HL-60 (cell line): ENCODE measurements around the gene TAL2.

Source experiments
- DNase-seq, 2 experiments: peaks; one replicate each; pipeline ENCODE4 v3.0.0-alpha.2; 2010 to 2020; ENCODE audit warnings: low read depth in 1 of 2, low spot score in 1 of 2
- H3K27ac ChIP-seq: fragments of 250-450 bp; sonication (Bioruptor Pico); replicated peaks from 2 replicates; pipeline ENCODE4 v1.5.1; 2020; ENCODE audit warnings: mild to moderate bottlenecking, moderate library complexity
- H3K27me3 ChIP-seq: fragments of 250-450 bp; sonication (Bioruptor Pico); 2 replicates; pipeline ENCODE4 v1.5.1; 2021; ENCODE audit warnings: mild to moderate bottlenecking, moderate library complexity; ENCODE audit not compliant: insufficient read depth, poor library complexity, severe bottlenecking
- H3K4me3 ChIP-seq: replicated peaks from 2 replicates; pipeline ENCODE4 v1.5.1; 2011; ENCODE audit warnings: mild to moderate bottlenecking, control low read depth, low read length; ENCODE audit not compliant: insufficient read depth
- GABPA ChIP-seq: IDR thresholded peaks from 2 replicates; pipeline ENCODE4 v1.6.1; 2012; ENCODE audit warnings: low read depth
- POLR2AphosphoS5 ChIP-seq: IDR thresholded peaks from 2 replicates; pipeline ENCODE4 v1.6.1; 2012; ENCODE audit warnings: low read depth
- SPI1 ChIP-seq: IDR thresholded peaks from 2 replicates; pipeline ENCODE4 v1.6.1; 2012; ENCODE audit warnings: low read depth, mild to moderate bottlenecking, borderline replicate concordance
- TF ChIP-seq, protein P1 (sequence below): IDR thresholded peaks from 2 replicates; pipeline ENCODE4 v1.6.1; 2012; ENCODE audit warnings: low read depth; ENCODE audit not compliant: insufficient replicate concordance
- TF ChIP-seq, protein P2 (sequence below): IDR thresholded peaks from one replicate; pipeline ENCODE4 v1.5.1; 2011; ENCODE audit warnings: low read length, control low read depth, inconsistent platforms; ENCODE audit not compliant: insufficient read depth

Gene TAL2

GRCh38 chr9:105681313-105681712 lies 19.1 kb downstream of the TAL2 start:
- DNase-seq: no peak
- TF ChIP-seq, protein P1, sequence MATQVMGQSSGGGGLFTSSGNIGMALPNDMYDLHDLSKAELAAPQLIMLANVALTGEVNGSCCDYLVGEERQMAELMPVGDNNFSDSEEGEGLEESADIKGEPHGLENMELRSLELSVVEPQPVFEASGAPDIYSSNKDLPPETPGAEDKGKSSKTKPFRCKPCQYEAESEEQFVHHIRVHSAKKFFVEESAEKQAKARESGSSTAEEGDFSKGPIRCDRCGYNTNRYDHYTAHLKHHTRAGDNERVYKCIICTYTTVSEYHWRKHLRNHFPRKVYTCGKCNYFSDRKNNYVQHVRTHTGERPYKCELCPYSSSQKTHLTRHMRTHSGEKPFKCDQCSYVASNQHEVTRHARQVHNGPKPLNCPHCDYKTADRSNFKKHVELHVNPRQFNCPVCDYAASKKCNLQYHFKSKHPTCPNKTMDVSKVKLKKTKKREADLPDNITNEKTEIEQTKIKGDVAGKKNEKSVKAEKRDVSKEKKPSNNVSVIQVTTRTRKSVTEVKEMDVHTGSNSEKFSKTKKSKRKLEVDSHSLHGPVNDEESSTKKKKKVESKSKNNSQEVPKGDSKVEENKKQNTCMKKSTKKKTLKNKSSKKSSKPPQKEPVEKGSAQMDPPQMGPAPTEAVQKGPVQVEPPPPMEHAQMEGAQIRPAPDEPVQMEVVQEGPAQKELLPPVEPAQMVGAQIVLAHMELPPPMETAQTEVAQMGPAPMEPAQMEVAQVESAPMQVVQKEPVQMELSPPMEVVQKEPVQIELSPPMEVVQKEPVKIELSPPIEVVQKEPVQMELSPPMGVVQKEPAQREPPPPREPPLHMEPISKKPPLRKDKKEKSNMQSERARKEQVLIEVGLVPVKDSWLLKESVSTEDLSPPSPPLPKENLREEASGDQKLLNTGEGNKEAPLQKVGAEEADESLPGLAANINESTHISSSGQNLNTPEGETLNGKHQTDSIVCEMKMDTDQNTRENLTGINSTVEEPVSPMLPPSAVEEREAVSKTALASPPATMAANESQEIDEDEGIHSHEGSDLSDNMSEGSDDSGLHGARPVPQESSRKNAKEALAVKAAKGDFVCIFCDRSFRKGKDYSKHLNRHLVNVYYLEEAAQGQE: no peak
- TF ChIP-seq, protein P2, sequence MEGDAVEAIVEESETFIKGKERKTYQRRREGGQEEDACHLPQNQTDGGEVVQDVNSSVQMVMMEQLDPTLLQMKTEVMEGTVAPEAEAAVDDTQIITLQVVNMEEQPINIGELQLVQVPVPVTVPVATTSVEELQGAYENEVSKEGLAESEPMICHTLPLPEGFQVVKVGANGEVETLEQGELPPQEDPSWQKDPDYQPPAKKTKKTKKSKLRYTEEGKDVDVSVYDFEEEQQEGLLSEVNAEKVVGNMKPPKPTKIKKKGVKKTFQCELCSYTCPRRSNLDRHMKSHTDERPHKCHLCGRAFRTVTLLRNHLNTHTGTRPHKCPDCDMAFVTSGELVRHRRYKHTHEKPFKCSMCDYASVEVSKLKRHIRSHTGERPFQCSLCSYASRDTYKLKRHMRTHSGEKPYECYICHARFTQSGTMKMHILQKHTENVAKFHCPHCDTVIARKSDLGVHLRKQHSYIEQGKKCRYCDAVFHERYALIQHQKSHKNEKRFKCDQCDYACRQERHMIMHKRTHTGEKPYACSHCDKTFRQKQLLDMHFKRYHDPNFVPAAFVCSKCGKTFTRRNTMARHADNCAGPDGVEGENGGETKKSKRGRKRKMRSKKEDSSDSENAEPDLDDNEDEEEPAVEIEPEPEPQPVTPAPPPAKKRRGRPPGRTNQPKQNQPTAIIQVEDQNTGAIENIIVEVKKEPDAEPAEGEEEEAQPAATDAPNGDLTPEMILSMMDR: no peak
- TF ChIP-seq SPI1: no peak
- no peak for TF ChIP-seq GABPA
- TF ChIP-seq POLR2AphosphoS5: no peak
- Histone ChIP-seq H3K4me3 (no peak overlapping the region), H3K27me3 (no peaks in the 10 kb centered on the region), H3K27ac (no peak overlapping the region)

- DNase-seq: no peak
- Histone ChIP-seq H3K4me3 (no peak overlapping the region), H3K27ac (no peak overlapping the region), H3K27me3 (no peaks in the 10 kb centered on the region)
- TF ChIP-seq SPI1 (no peak), GABPA (no peak), POLR2AphosphoS5 (no peak)
- TF ChIP-seq, protein P1: no peak
- TF ChIP-seq, protein P2: no peak
Measured at GRCh38 chr9:105681724-105682123, 19.5 kb downstream of the TAL2 start.

GRCh38 chr9:105683688-105684275 lies 21.5 kb downstream of the TAL2 start:
- no peak for DNase-seq
- H3K27me3 ChIP-seq: no peaks in the 10 kb centered on the region
- TF ChIP-seq GABPA: no peak
- H3K4me3 ChIP-seq: no peak overlapping the region
- H3K27ac ChIP-seq: no peak overlapping the region

DNA sequence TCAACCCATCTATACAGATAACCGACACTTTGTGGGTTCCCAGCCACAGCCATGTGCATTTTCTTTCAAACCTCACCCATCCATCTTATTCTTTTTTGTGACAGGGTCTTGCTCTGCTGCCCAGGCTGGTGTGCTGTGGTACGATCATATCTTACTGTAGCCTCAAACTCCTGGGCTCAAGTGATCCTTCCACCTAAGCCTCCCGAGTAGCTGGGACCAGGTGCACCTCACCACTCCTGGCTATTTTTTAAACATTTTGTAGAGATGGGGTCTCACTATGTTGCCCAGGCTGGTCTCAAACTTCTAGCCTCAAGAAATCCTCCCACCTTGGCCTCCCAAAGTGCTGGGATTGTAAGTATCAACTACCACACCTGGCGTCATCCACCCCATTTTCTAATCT lies 24.7 kb downstream of the TAL2 start:
- DNase-seq: no peak
- Histone ChIP-seq H3K27me3 (no peaks in the 10 kb centered on the region), H3K4me3 (no peak overlapping the region), H3K27ac (no peak overlapping the region)
- no peak for TF ChIP-seq POLR2AphosphoS5
- TF ChIP-seq, protein P1: no peak
- no peak for TF ChIP-seq SPI1
- TF ChIP-seq, protein P2: no peak
- no peak for TF ChIP-seq GABPA
